Bronchial epithelial cell (primary cell): ENCODE results near the gene ZFYVE26. TPM values are rescaled to one million over a fixed set of nuclear protein-coding genes. Genes with fewer than 3 reads are reported as not detected.

Experiments used
- DNase-seq: peaks from one replicate; pipeline ENCODE4 v3.0.0-alpha.2; 2010; ENCODE audit warnings: low read depth
- FAIRE-seq: peaks from 2 replicates; lab custom pipeline; 2011; peaks lifted over from hg19 to GRCh38; lab: Jason Lieb, UNC
- H3K27me3 ChIP-seq: 2 replicates; pipeline ENCODE4 v1.5.1; 2011; ENCODE audit warnings: low read length; ENCODE audit not compliant: control insufficient read depth, insufficient read depth
- H3K36me3 ChIP-seq: 2 replicates; pipeline ENCODE4 v1.5.1; 2011; ENCODE audit warnings: low read length; ENCODE audit not compliant: control insufficient read depth, insufficient read depth
- H3K4me3 ChIP-seq: 2 replicates; pipeline ENCODE4 v1.5.1; 2011; ENCODE audit warnings: mild to moderate bottlenecking, low read depth, low read length, control low read depth
- CTCF ChIP-seq: IDR thresholded peaks from 2 replicates; pipeline ENCODE4 v1.5.1; 2011; ENCODE audit warnings: mild to moderate bottlenecking, moderate library complexity, low read length, control low read depth, inconsistent platforms; ENCODE audit not compliant: insufficient read depth, severe bottlenecking
- total RNA-seq: library from RNA; depleted of rRNA; stranded (reverse); fragments of >200 nt; gene quantifications from 2 replicates; pipeline ENCODE4 v1.2.1, GENCODE V29; 2014

Gene ZFYVE26
- total RNA-seq, 1 donor from 2014 or later, result 11.3 TPM

- no peak overlapping the region for H3K4me3 ChIP-seq
- no peak for TF ChIP-seq CTCF
- no peak for DNase-seq
- H3K27me3 ChIP-seq, result no peaks in the 10 kb centered on the region
- no peak for FAIRE-seq
- H3K36me3 ChIP-seq, result peaks cover 15% of the 10 kb centered on the region
Observed at GRCh38 chr14:67749341-67750084, 66.9 kb downstream of the ZFYVE26 start.

- no peaks in the 10 kb centered on the region for H3K27me3 ChIP-seq
- no peak for TF ChIP-seq CTCF
- H3K36me3 ChIP-seq, result peaks cover 14% of the 10 kb centered on the region
- FAIRE-seq (no peak), DNase-seq (no peak)
- H3K4me3 ChIP-seq, result no peak overlapping the region
Observed at GRCh38 chr14:67748312-67748711, 68.1 kb downstream of the ZFYVE26 start.

GRCh38 chr14:67746927-67747326, 69.5 kb downstream of the ZFYVE26 start:
- DNase-seq (no peak), FAIRE-seq (no peak)
- Histone ChIP-seq H3K36me3 (peaks cover 12% of the 10 kb centered on the region), H3K27me3 (no peaks in the 10 kb centered on the region), H3K4me3 (no peak overlapping the region)
- no peak for TF ChIP-seq CTCF

- DNase-seq (no peak), FAIRE-seq (no peak)
- no peak overlapping the region for H3K4me3 ChIP-seq
- H3K36me3 ChIP-seq, result peaks cover 5% of the 10 kb centered on the region
- no peak for TF ChIP-seq CTCF
- no peaks in the 10 kb centered on the region for H3K27me3 ChIP-seq
Observed at GRCh38 chr14:67744046-67744445, 72.3 kb downstream of the ZFYVE26 start.

GRCh38 chr14:67738740-67739504, 77.5 kb downstream of the ZFYVE26 start:
- peak; percentile 86 for DNase-seq
- Histone ChIP-seq H3K36me3 (no peaks in the 10 kb centered on the region), H3K27me3 (no peaks in the 10 kb centered on the region), H3K4me3 (no peak overlapping the region)
- FAIRE-seq, result no peak
- no peak for TF ChIP-seq CTCF
